T-helper 2 cell treated with Interferon-gamma antibody and Interleukin-4, amounts not matched to agents 5 μg/mL and 100 μg/mL, for 36 hours (primary cell): ENCODE measurements around the gene SLIT1.

Source experiments
- DNase-seq: peaks from one replicate; pipeline ENCODE4 v3.0.0; 2021; ENCODE audit warnings: low spot score
- H3K27ac Mint-ChIP-seq: one replicate; pipeline ENCODE4 v1.8.0; 2021; ENCODE audit warnings: mild to moderate bottlenecking, mixed read lengths
- H3K27me3 Mint-ChIP-seq: one replicate; pipeline ENCODE4 v1.8.0; 2021; ENCODE audit warnings: low read depth, mixed read lengths
- H3K36me3 Mint-ChIP-seq: one replicate; pipeline ENCODE4 v1.8.0; 2021; ENCODE audit warnings: low read depth, mixed read lengths
- H3K4me1 Mint-ChIP-seq: one replicate; pipeline ENCODE4 v1.8.0; 2021; ENCODE audit warnings: low read depth, mixed read lengths
- H3K4me3 Mint-ChIP-seq: one replicate; pipeline ENCODE4 v1.8.0; 2022; ENCODE audit warnings: mild to moderate bottlenecking, moderate library complexity, mixed read lengths
- H3K9me3 Mint-ChIP-seq: one replicate; pipeline ENCODE4 v1.8.0; 2021; ENCODE audit warnings: mixed read lengths

The SLIT1 gene

DNA sequence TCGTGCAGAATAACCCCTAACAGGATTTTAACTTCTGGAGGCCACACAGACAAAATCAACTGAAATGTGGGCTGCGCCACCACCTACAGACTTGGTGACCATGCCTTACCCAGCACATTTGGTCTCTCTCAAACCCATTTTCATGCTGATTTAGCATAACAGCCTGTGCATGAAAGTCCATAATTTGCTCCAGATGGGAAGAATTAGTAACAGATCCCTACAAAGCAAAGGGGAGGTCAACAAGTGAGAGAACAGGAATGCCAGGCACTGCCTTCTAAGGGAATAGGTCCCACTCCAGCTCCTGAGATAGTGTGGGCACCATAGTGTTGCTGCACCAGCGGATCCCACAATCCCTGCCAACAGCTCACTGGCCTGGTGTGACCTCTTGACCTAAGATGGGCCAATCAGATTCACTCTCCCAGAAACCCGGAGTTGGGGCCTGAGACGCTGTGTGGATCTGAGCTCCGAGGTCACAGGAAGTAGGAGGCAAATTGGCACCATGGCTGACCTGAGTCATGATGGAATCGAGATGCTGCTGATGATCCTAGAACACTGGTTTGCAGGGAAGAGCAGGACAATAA lies 32.4 kb downstream of the SLIT1 start:
- no peak for DNase-seq
- H3K36me3 Mint-ChIP-seq: no peaks in the 10 kb centered on the region
- H3K9me3 Mint-ChIP-seq: no peaks in the 10 kb centered on the region
- no peaks in the 10 kb centered on the region for H3K27me3 Mint-ChIP-seq
- no peaks in the 10 kb centered on the region for H3K4me1 Mint-ChIP-seq
- H3K27ac Mint-ChIP-seq: no peak overlapping the region
- H3K4me3 Mint-ChIP-seq: no peak overlapping the region

DNA sequence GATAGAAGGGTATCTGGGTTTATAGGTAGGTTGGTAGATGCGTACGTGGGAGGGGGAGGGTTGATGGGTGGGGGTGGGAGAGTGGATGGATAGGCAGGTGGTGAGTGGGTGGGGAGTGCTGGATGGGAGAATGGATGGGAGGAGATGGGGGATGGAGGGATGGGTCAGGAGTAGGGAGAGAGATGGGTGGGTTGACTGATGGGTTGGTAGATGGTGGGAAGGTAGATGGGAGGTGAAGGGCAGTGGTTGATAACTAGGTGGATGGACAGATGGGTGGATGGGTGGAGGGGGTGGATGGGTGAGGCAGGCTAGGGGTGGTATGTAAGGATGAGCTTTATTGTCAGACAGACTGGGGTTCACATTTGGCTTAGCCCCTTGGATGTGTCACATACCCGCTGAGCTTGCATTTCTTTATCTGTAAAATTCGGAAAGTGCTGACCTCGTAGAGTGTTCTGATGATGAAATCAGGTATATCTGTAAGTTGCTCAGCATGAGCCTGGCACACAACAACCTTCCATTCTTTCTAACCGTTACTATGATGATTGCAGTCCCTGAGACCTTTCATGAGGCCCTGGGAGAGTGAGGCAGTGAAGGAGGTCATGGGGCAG lies 34.3 kb downstream of the SLIT1 start:
- no peak overlapping the region for H3K27ac Mint-ChIP-seq
- H3K9me3 Mint-ChIP-seq: no peaks in the 10 kb centered on the region
- no peaks in the 10 kb centered on the region for H3K4me1 Mint-ChIP-seq
- DNase-seq: no peak
- H3K27me3 Mint-ChIP-seq: no peaks in the 10 kb centered on the region
- no peak overlapping the region for H3K4me3 Mint-ChIP-seq
- no peaks in the 10 kb centered on the region for H3K36me3 Mint-ChIP-seq

DNA sequence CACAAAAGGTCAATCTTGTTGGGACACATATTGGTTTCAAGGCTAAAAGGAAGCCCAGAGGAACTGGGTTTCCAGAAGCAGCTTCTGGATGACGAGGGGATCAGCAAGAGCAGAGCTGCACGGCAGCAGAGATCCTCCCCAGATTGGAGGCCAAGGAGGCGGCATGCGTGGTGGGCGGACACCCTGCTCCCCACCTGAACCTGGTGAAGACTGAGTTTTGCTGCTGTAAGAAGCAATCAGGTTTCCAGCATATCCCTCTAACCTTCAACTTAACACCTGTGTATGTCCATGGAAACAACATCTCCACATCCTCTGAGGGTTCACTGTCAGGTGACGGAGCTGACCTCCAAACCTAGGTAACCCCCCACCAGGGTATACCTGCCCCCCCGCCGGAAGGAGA lies 35.1 kb downstream of the SLIT1 start:
- Mint-ChIP-seq H3K36me3 (no peaks in the 10 kb centered on the region), H3K4me1 (no peaks in the 10 kb centered on the region), H3K27me3 (peaks cover 2% of the 10 kb centered on the region), H3K4me3 (no peak overlapping the region), H3K27ac (no peak overlapping the region), H3K9me3 (no peaks in the 10 kb centered on the region)
- DNase-seq: no peak

DNA sequence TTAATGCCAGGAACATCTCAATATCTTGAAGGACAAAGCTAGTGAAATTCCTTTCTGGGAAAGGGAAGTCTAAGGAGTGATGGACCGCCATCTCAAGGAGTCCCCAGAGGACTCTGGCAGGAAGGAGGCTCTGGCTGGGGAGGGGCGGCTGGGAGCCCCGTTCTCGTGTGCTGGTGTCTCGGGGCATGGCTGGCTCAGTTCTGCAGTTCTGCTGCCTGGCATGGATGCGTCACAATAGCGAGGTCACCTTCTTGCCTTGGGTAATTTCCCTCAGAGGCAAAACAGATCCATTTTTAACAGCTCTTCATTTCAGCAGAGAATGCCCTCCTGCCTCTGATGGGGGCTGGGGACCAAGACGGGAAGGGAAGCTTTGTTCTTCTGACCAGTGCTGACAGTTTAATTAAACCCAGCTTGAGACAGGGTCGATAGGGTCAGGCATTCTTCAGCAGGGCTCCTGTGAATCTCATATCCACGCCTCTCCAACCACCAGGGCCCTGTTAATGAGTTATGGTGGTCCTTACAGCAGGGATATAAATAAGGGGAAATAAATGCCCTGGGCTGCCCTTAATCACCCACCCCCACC lies 35.7 kb downstream of the SLIT1 start:
- Mint-ChIP-seq H3K27ac (no peak overlapping the region), H3K9me3 (no peaks in the 10 kb centered on the region), H3K27me3 (peaks cover 2% of the 10 kb centered on the region), H3K4me1 (no peaks in the 10 kb centered on the region), H3K36me3 (no peaks in the 10 kb centered on the region), H3K4me3 (no peak overlapping the region)
- no peak for DNase-seq

DNA sequence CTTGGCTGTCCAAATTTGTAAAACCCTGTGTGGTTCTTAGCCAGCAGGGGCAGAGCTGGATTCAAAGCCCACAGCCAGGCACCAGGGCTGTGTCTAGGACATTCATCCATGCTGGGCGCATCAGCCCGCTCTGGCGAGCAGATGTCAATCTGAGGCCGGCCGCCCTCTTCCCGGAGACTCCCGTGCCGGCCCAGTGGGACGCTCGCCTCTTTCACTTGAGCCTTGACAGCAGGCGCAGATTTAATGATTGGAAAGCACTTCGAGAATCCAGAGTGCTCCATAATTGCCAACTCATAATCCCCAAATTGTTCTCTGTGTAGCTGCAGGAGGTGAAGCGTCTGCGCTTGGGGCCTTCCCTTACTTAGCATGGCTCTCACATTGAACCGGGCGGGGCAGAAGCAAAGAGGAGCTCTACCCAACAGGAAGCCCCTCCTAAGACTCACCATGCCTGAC lies 36.7 kb downstream of the SLIT1 start:
- Mint-ChIP-seq H3K27ac (no peak overlapping the region), H3K9me3 (no peaks in the 10 kb centered on the region), H3K4me3 (no peak overlapping the region), H3K4me1 (no peaks in the 10 kb centered on the region), H3K27me3 (peaks cover 2% of the 10 kb centered on the region), H3K36me3 (no peaks in the 10 kb centered on the region)
- no peak for DNase-seq

DNA sequence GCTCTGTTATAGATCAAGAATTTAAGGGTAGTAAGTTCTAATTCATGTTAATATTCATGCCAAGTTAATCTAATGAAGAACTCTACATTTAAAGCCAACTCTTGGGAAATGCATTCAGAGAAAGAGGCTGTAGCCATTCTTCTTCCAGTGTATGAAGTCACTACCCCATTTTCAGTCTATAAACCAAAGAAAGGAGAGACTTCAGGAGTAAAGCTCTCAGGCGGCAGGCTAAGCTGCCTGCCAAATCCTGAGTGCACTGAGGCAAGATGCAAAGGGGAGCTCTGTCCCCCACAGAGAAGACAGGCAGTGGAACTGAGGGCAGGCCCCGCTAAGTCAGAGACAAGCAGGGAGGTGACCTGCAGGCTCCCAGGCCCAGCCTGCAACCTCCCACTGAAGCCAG lies 41.5 kb downstream of the SLIT1 start:
- DNase-seq: no peak
- Mint-ChIP-seq H3K4me1 (no peaks in the 10 kb centered on the region), H3K4me3 (no peak overlapping the region), H3K27ac (no peak overlapping the region), H3K27me3 (peaks cover 16% of the 10 kb centered on the region), H3K9me3 (no peaks in the 10 kb centered on the region), H3K36me3 (no peaks in the 10 kb centered on the region)

DNA sequence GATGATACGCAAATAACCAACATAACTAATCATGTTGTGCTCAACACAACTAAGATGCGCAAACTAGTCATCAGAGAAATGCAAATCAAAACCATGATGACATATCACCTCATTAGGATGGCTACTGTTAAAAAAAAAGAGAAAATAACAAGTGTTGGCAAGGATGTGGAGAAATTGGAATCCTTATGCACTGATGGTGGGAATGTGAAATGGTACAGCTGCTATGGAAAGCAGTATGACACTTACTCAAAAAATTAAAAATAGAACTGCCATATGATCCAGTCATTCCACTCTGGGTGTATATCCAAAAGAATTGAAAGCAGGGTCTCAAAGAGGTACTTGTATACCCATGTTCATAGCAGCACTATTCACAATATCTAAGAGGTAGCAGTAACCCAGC lies 42.9 kb downstream of the SLIT1 start:
- DNase-seq: no peak
- H3K27ac Mint-ChIP-seq: no peak overlapping the region
- H3K9me3 Mint-ChIP-seq: no peaks in the 10 kb centered on the region
- H3K4me3 Mint-ChIP-seq: no peak overlapping the region
- H3K4me1 Mint-ChIP-seq: no peaks in the 10 kb centered on the region
- H3K27me3 Mint-ChIP-seq: peaks cover 16% of the 10 kb centered on the region
- no peaks in the 10 kb centered on the region for H3K36me3 Mint-ChIP-seq

DNA sequence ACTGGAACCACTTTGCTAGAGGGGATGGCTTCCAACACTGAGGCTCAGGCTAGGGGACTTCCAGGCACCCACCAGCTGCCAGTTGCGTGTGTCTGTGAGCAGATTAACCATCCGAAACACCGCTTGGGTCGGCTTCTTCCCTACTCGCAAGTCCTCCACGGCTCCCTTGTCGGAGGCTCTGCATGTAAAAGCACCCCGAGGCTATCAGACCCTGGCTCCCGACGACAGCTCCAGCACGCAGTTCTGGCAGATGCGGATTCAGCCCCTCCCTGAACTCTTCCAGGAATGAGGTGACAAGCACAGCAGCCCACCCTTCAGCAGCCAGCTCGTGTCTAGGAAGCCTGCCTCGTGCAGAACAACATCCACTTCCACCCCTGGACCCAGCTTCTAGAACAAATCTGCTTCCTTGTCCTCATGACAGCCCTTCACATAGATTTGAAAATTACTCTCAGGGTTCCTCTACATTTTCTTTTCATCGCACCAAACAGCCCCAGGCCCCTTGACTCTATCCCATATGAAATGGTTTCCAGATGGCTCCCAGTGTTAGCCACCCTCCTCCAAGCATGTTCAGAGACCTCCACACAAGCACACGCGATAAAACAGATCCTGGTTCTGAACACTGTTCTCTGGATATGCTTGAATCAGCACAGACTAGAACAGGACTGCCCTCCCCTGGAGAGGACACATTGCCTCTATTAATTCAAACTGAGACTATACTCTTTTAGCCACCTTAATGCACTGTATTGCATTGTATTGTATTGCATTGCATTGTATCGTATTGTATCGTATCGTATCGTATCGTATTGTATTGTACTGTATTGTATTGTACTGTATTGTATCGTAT lies 44.6 kb downstream of the SLIT1 start:
- no peak overlapping the region for H3K4me3 Mint-ChIP-seq
- H3K27ac Mint-ChIP-seq: no peak overlapping the region
- no peaks in the 10 kb centered on the region for H3K36me3 Mint-ChIP-seq
- no peaks in the 10 kb centered on the region for H3K4me1 Mint-ChIP-seq
- no peak for DNase-seq
- no peaks in the 10 kb centered on the region for H3K9me3 Mint-ChIP-seq
- H3K27me3 Mint-ChIP-seq: peaks cover 16% of the 10 kb centered on the region

DNA sequence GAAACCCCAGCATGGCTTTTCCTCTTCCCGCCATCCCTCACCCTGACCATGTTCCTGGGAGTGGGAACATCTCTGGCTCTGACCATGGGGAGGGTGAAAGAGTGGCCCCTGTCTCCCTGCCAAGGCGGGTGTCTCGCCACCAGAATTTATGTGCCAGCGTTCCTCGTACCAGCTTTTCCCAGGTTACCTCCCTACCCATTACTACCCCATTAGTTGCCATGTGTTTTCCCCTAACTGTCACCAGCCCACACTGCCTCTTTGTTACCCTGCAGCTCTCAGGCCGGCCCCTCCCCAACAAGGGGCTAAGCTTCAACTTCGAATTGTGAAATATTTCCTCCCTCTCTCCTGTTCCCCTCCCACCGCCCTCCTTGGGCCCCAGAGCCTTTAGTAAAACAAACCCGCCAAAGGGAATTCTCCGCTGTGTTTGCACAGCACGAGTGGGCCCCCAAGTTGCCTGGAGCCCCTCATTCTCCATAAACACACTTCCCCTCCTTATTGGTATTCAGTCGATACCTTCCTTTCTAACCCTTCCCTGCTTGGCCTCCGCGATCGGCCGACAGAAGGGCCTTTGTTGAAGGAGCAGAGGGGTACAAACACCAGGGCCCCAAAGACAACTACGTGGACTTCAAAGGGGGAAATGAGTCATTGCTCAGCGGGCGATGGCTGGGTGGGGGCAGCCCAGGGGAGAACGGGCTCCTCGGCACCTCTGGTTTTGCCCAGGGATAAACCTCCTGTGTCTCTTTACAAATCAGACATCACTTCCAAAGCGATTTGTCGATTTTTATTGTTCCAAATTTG lies 45.5 kb downstream of the SLIT1 start:
- no peak overlapping the region for H3K27ac Mint-ChIP-seq
- DNase-seq: no peak
- no peaks in the 10 kb centered on the region for H3K4me1 Mint-ChIP-seq
- peaks cover 14% of the 10 kb centered on the region for H3K27me3 Mint-ChIP-seq
- H3K4me3 Mint-ChIP-seq: no peak overlapping the region
- H3K9me3 Mint-ChIP-seq: no peaks in the 10 kb centered on the region
- no peaks in the 10 kb centered on the region for H3K36me3 Mint-ChIP-seq

DNA sequence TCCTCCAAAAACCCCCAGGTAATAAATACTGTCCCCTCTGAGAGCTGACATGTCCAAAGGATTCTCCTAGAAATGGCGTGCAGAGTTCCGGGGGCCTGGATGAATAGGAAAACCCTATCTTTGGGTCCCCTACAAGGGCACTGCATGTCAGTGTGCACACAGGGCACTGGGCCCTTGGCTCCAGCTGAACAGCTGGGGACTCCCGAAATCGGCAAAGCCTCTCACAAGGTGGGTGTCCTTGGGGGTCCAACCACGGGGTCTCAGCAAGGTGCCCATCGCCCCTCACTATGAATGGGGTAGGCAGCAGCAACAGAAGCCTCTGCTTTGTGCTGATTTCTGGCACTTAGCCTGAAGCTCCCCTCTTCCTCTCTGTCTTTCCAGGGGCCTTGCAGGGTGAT lies 46.1 kb downstream of the SLIT1 start:
- Mint-ChIP-seq H3K27me3 (peaks cover 14% of the 10 kb centered on the region), H3K9me3 (no peaks in the 10 kb centered on the region), H3K4me1 (no peaks in the 10 kb centered on the region)

DNA sequence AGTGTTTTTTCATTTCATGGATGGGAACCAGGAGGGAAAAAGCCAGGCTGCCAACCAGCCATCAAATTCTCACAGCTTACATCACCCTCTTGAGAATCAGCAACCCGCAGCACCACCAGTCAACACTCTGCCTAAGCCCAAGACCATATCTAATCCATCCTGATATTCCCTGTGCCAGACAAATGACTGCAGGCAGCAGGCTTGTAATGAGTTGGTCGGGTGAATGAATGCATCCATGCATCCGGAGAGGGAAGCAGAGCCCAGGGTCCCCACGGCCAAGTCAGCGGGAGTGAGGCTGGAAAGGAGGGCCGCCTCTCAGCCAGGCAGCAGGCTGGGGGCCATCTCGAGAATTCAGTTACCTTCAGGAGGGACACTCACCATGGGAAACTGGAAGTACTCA lies 46.9 kb downstream of the SLIT1 start:
- Mint-ChIP-seq H3K27me3 (peaks cover 14% of the 10 kb centered on the region), H3K9me3 (no peaks in the 10 kb centered on the region), H3K4me1 (no peaks in the 10 kb centered on the region), H3K36me3 (no peaks in the 10 kb centered on the region), H3K27ac (no peak overlapping the region), H3K4me3 (no peak overlapping the region)
- DNase-seq: no peak

More for the DNA sequence above, 46.1 kb downstream of the SLIT1 start:
- no peak overlapping the region for H3K27ac Mint-ChIP-seq
- H3K36me3 Mint-ChIP-seq: no peaks in the 10 kb centered on the region
- no peak overlapping the region for H3K4me3 Mint-ChIP-seq
- no peak for DNase-seq

DNA sequence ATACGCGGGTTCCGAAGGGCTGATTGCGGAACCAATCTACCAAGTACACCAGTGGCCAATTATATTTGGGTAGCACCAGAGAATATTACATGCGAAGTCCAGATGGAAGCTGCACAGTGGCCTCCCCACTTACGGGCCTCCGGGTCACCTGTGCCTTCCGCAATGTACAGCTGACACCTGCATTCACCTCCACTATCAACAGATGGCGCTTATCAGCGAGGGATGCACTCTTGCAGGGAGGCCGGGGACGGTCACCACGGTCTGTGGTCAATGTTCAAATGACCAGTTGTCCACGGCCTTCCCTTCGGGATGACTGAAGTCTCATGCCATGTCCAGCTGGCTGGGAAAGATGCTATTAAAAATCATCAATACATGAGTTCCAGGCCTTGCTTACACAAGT lies 47.6 kb downstream of the SLIT1 start:
- H3K4me1 Mint-ChIP-seq: no peaks in the 10 kb centered on the region
- H3K4me3 Mint-ChIP-seq: no peak overlapping the region
- H3K27me3 Mint-ChIP-seq: peaks cover 13% of the 10 kb centered on the region

DNA sequence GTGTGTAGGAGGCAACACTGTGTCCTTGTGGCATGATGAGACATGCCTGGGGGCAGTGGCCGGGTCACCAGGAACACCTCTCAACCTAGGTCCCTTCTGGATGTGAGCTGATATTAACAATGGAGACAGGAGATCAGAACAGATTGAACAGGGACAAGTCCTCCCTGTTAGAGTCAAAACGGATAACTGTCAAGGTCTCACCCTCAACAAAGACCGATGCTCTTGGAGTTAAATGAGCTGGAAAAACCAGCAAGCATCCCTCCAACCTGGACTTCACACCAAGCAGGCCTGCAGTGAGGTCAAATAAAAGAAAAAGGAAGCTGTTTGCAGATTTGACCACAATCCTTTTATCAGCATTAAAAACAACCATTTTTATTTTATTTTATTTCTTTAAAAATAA lies 49.0 kb downstream of the SLIT1 start:
- Mint-ChIP-seq H3K9me3 (no peaks in the 10 kb centered on the region), H3K27me3 (peaks cover 4% of the 10 kb centered on the region), H3K4me1 (no peaks in the 10 kb centered on the region), H3K27ac (no peak overlapping the region), H3K4me3 (no peak overlapping the region), H3K36me3 (no peaks in the 10 kb centered on the region)
- DNase-seq: no peak

More for the DNA sequence above, 47.6 kb downstream of the SLIT1 start:
- no peak overlapping the region for H3K27ac Mint-ChIP-seq
- H3K9me3 Mint-ChIP-seq: no peaks in the 10 kb centered on the region
- no peak for DNase-seq
- no peaks in the 10 kb centered on the region for H3K36me3 Mint-ChIP-seq
